B cell (primary cell): ENCODE data around the gene FTCD. TPM values are rescaled to one million over a fixed set of nuclear protein-coding genes. Genes with fewer than 3 reads are reported as not detected.

Experiments
- ATAC-seq: fragments of 200-7000 bp; cut with Tn5 transposase; one replicate; pipeline ENCODE4 v1.10.0; 2021; ENCODE audit warnings: low read depth, mild to moderate bottlenecking, moderate number of reproducible peaks, moderate library complexity
- CTCF ChIA-PET: fragments of 350-600 bp; sonication (Branson Sonifier 250); formaldehyde crosslinking; loops from one replicate; lab custom pipeline; 2021; ENCODE audit warnings: antibody characterized with exemption, inconsistent platforms; lab: Charles Lee
- POLR2A ChIA-PET: fragments of 350-600 bp; sonication (Branson Sonifier 250); formaldehyde crosslinking; loops from one replicate; lab custom pipeline; 2021; ENCODE audit warnings: antibody characterized with exemption; lab: Charles Lee
- DNase-seq: peaks from one replicate; pipeline ENCODE4 v3.0.0; 2013
- H2AFZ ChIP-seq: 2 replicates; pipeline ENCODE4 v1.6.1; 2012; ENCODE audit warnings: mild to moderate bottlenecking, low read depth, low read length; ENCODE audit not compliant: insufficient read depth, poor library complexity, severe bottlenecking
- H3K27ac ChIP-seq, 2 donors: 1 replicate in 1 of 2; 2 replicates in 1 of 2; pipeline ENCODE4 v1.5.1; 2012 to 2013; ENCODE audit warnings: low read length in 2 of 2, mild to moderate bottlenecking in 2 of 2, moderate library complexity in 1 of 2
- H3K27me3 ChIP-seq, 4 experiments: fragments of 200-600 bp in 1 of 4; sonication (generic) in 1 of 4; replicated peaks in 1 of 4; 1 replicate in 2 of 4; 2 replicates in 2 of 4; pipeline versions ENCODE4 v1.6.1 to v1.7.0; 2013 to 2016; ENCODE audit warnings: low read length in 3 of 4, mild to moderate bottlenecking in 2 of 4, mixed read lengths in 1 of 4, moderate library complexity in 1 of 4; ENCODE audit not compliant: insufficient read depth in 4 of 4, control insufficient read depth in 3 of 4; ENCODE audit errors: control extremely low read depth in 1 of 4
- H3K36me3 ChIP-seq, 2 experiments: replicated peaks in 1 of 2; 1 replicate in 1 of 2; 2 replicates in 1 of 2; pipeline versions ENCODE4 v1.6.1 to v1.7.1; 2013; ENCODE audit warnings: low read length in 1 of 2; ENCODE audit not compliant: insufficient read depth in 2 of 2, control insufficient read depth in 1 of 2; ENCODE audit errors: control extremely low read depth in 1 of 2, extremely low read depth in 1 of 2
- H3K4me1 ChIP-seq, 2 donors: fragments of 200-600 bp in 1 of 2; sonication (generic) in 1 of 2; 1 replicate in 1 of 2; 2 replicates in 1 of 2; pipeline versions ENCODE4 v1.5.1 to v1.6.1; 2013 to 2017; ENCODE audit warnings: low read length in 2 of 2; ENCODE audit not compliant: control insufficient read depth in 2 of 2, insufficient read depth in 2 of 2
- H3K4me2 ChIP-seq: replicated peaks from 2 replicates; pipeline ENCODE3; 2012; ENCODE audit warnings: mild to moderate bottlenecking, low read depth, low read length; ENCODE audit not compliant: poor library complexity, severe bottlenecking
- H3K4me3 ChIP-seq, 5 experiments: fragments of 200-600 bp in 1 of 5; sonication (generic) in 1 of 5; 1 replicate in 3 of 5; 2 replicates in 2 of 5; pipeline versions ENCODE4 v1.5.1 to v1.7.0; 2011 to 2016; ENCODE audit warnings: low read length in 4 of 5, mild to moderate bottlenecking in 4 of 5, low read depth in 2 of 5, control low read depth in 1 of 5, moderate library complexity in 1 of 5; ENCODE audit not compliant: insufficient read depth in 1 of 5; ENCODE audit errors: control extremely low read depth in 1 of 5, extremely low read depth in 1 of 5
- H3K79me2 ChIP-seq: fragments of 200-600 bp; sonication (generic); one replicate; pipeline ENCODE4 v1.6.0; 2016; ENCODE audit warnings: low read length; ENCODE audit not compliant: control insufficient read depth, insufficient read depth
- H3K9ac ChIP-seq: fragments of 200-600 bp; sonication (generic); 2 replicates; pipeline ENCODE4 v1.6.1; 2017; ENCODE audit warnings: mild to moderate bottlenecking, low read length, moderate library complexity
- H3K9me3 ChIP-seq, 3 donors: one replicate each; pipeline versions ENCODE4 v1.6.1 to v1.7.1; 2013; ENCODE audit warnings: low read length in 2 of 3; ENCODE audit not compliant: control insufficient read depth in 2 of 3, insufficient read depth in 1 of 3; ENCODE audit errors: control extremely low read depth in 1 of 3
- H4K20me1 ChIP-seq: 2 replicates; pipeline ENCODE4 v1.6.0; 2012; ENCODE audit warnings: mild to moderate bottlenecking, low read length; ENCODE audit not compliant: insufficient read depth, control insufficient read depth, poor library complexity, severe bottlenecking
- H3K27ac Mint-ChIP-seq: one replicate; pipeline ENCODE4 v1.8.0; 2021; ENCODE audit warnings: mixed read lengths
- H3K27me3 Mint-ChIP-seq: one replicate; pipeline ENCODE4 v1.8.0; 2021; ENCODE audit warnings: mixed read lengths
- H3K4me1 Mint-ChIP-seq: one replicate; pipeline ENCODE4 v1.8.0; 2021; ENCODE audit warnings: mixed read lengths
- H3K4me3 Mint-ChIP-seq: one replicate; pipeline ENCODE4 v1.8.0; 2021; ENCODE audit warnings: mixed read lengths
- H3K9me3 Mint-ChIP-seq: one replicate; pipeline ENCODE4 v1.8.0; 2022; ENCODE audit warnings: mixed read lengths; ENCODE audit not compliant: insufficient read depth
- CTCF ChIP-seq: fragments of 200-600 bp; IDR thresholded peaks from one replicate; pipeline ENCODE4 v1.8.0; 2022; ENCODE audit warnings: antibody characterized with exemption, mild to moderate bottlenecking
- EZH2 ChIP-seq: IDR thresholded peaks from 2 replicates; pipeline ENCODE4 v1.6.1; 2012; ENCODE audit warnings: borderline replicate concordance, low read depth, mild to moderate bottlenecking, moderate library complexity, low read length; ENCODE audit not compliant: insufficient read depth, poor library complexity, severe bottlenecking
- WGBS: methylation state at CpG from one replicate; pipeline ENCODE4 v1.1.5; 2013; ENCODE audit warnings: missing lambda C conversion rate; ENCODE audit not compliant: insufficient coverage; 5-methylcytosine and 5-hydroxymethylcytosine counted together
- intact Hi-C: fragments of 100-400 bp; cut with micrococcal nuclease; formaldehyde crosslinking; loops from one replicate; pipeline ENCODE4 v1.10.0; 2022
- polyA plus RNA-seq: library from polyadenylated mRNA; depleted of rRNA; stranded (reverse); fragments of >200 nt; gene quantifications from 2 replicates; pipeline ENCODE4 v1.2.3, GENCODE V29; 2012
- total RNA-seq, 2 donors: library from RNA; stranded (reverse); fragments of 120-200 nt in 1 of 2; gene quantifications; 1 replicate in 1 of 2; 2 replicates in 1 of 2; pipeline versions ENCODE4 v1.2.3 to v1.2.4, GENCODE V29; 2013 to 2022

The FTCD gene
- total and polyA plus RNA-seq, 2 donors (not counting 1 experiment from before 2014, with no cell fraction given): 0.22 to 0.39 TPM

DNA sequence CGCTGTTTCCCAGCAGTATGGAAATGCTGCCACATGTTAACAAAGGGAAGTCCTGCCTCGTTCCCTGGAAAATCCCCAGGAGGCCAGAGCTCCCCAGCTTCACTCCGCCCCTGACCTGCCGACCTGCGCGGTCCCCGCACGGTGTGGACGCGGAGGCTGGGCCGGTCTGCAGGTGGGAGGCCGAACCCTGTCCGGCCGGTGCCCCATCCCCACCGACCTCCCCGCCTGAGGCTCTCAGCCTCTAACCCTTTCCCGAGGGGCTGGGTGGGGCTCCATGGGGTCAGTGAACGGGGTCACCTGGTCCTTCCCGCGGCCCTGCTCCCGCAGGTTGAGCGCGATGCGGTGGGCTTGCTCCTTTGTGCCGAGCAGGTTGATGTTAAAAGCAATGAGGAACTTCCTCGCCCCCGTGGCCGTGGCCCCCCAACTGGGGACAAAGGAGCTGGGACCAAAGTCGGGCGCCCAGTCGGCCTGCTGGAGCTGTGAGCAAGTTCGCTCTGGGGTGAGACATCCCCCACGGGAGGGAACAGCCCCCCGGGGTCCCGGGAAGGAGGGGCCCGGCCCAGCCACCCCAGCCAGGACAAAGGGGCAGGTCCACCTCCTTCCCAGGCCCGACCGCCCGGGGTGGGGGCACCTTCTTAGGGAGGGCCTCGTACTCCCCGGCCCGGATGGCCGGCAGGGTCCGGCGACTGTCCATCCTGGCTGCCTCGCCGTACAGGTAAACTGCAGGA is 4.0 kb downstream of the FTCD start:
- Histone ChIP-seq H3K4me2 (no peak overlapping the region), H3K27me3 (no peaks in the 10 kb centered on the region), H3K36me3 (no peaks in the 10 kb centered on the region), H4K20me1 (no peaks in the 10 kb centered on the region), H3K9ac (no peak overlapping the region), H3K4me3 (no peak overlapping the region), H3K9me3 (no peaks in the 10 kb centered on the region), H2AFZ (no peak overlapping the region), H3K27ac (no peak overlapping the region), H3K79me2 (no peaks in the 10 kb centered on the region), H3K4me1 (peaks cover 0 to 5% of the 10 kb centered on the region in 2 donors)
- TF ChIP-seq EZH2 (no peak), CTCF (no peak)
- Mint-ChIP-seq H3K9me3 (no peaks in the 10 kb centered on the region), H3K4me1 (no peaks in the 10 kb centered on the region), H3K27ac (no peak overlapping the region), H3K27me3 (no peaks in the 10 kb centered on the region), H3K4me3 (no peak overlapping the region)
- intact Hi-C loops: no loop called here
- DNase-seq (no peak), ATAC-seq (no peak)
- POLR2A ChIA-PET: no interaction called here
- CTCF ChIA-PET: no interaction called here
- WGBS: 92% methylated on average over 46 of the region's 47 CpGs

DNA sequence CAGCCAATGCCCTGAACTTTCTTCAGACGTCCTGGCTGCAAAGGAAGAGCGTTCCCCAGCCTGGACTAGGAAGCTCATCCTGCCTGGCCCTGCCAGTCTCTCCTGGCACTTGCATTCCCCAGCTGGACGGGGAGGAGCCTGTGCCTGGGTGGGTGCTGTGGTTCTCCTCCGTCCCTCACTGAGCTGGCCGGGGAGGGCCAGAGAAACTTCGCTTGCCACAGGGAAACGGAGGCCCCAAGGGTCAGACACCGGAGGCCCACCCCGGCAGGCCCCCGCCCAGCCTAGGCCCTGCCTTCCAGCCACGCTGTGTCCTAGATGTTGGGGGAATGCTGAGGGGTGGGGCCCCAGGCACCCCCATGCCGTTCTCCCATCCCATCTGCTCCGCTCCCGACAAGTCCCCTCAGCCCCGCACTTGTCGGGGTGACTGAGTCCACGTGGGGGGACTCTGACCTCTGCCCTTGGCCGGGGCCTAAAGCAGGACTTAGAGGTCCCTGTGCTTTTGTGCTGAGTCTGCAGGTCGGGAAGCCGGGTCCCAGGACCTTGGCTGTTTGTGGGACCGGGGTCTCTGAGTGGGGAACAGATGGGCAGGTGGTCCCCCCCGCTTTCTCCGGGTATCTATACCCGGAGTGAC is 4.8 kb downstream of the FTCD start:
- intact Hi-C loops: no loop called here
- DNase-seq (no peak), ATAC-seq (no peak)
- Histone ChIP-seq H3K4me3 (no peak overlapping the region), H3K27me3 (no peaks in the 10 kb centered on the region), H3K27ac (no peak overlapping the region), H3K9me3 (no peaks in the 10 kb centered on the region), H3K36me3 (no peaks in the 10 kb centered on the region), H3K4me1 (peaks cover 0 to 5% of the 10 kb centered on the region in 2 donors), H3K79me2 (no peaks in the 10 kb centered on the region), H2AFZ (no peak overlapping the region), H3K4me2 (no peak overlapping the region), H3K9ac (no peak overlapping the region), H4K20me1 (no peaks in the 10 kb centered on the region)
- Mint-ChIP-seq H3K27me3 (no peaks in the 10 kb centered on the region), H3K4me3 (no peak overlapping the region), H3K9me3 (no peaks in the 10 kb centered on the region), H3K4me1 (no peaks in the 10 kb centered on the region), H3K27ac (no peak overlapping the region)
- CTCF ChIA-PET: no interaction called here
- TF ChIP-seq EZH2: no peak
- TF ChIP-seq CTCF: no peak
- 90% methylated on average over 24 of the region's 24 CpGs for WGBS
- POLR2A ChIA-PET: no interaction called here
